HG02852 (cell line): ENCODE measurements around the gene LPA.
A peak's percentile ranks its signal among the peaks of the same experiment; 100 is the strongest.
"Not testable (repeated sequence)": the region's sequence is repeated elsewhere in the genome, so short reads cannot be mapped to it uniquely, and the experiment has no call there.

ENCODE experiments used
- ATAC-seq: cut with Tn5 transposase; IDR thresholded peaks from one replicate; pipeline ENCODE4 v1.9.1; 2021; ENCODE audit warnings: mild to moderate bottlenecking, moderate library complexity; ENCODE audit not compliant: unreplicated experiment

The LPA gene

GRCh38 chr6:160667639-160668481 is 3.8 kb upstream of the LPA start:
- peak; percentile 87 for ATAC-seq

- no peak for ATAC-seq
Measured at GRCh38 chr6:160662842-160663241, 1.2 kb downstream of the LPA start.

GRCh38 chr6:160662429-160662828 is 1.6 kb downstream of the LPA start:
- ATAC-seq: no peak

DNA sequence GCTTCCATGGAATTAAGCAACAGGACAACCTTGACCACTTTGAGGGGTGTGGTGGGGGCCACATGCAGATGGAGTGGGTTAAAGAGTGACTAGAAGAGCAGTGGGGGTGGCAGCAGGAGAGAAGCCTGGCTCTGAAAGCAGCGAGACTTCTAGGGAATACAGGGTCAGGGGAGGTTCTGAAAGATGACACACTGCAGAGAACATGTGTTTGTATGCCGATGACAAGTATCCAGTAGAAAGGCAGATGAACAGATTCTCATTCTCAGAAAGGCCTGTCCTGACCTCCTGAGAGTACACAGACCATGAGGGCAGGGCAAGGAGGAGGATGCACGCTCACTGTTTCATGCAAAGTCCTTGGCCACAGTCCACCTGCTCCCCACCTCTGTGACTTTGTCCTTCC is 2.9 kb downstream of the LPA start:
- no peak for ATAC-seq

DNA sequence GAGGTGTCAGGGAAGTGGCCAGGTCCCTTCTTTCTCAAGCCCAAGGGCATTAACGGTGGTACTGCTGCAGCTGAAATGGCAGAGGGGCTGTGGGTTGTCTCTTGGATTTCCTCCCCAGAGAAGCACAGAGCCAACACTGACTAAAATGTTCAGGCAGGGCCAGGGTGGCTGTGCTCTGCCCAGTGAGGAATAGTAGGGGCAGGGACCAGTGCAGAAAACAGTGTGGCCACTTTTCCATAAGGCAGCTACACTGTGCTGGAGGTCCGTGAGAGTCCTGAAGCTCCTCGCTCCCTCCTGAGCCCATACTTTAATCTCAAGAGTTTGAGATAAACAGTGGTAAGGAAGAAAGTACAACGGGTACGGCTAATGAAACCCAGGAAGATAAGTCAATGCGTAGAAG is 4.5 kb downstream of the LPA start:
- no peak for ATAC-seq

GRCh38 chr6:160634706-160635105 is 29.4 kb downstream of the LPA start:
- ATAC-seq: no peak

- ATAC-seq: no peak
Measured at GRCh38 chr6:160595838-160596832, 67.9 kb downstream of the LPA start.

- ATAC-seq: not testable (repeated sequence)
Measured at GRCh38 chr6:160595297-160595696, 68.8 kb downstream of the LPA start.

GRCh38 chr6:160586374-160586773 is 77.7 kb downstream of the LPA start:
- no peak for ATAC-seq

GRCh38 chr6:160583794-160584193 is 80.3 kb downstream of the LPA start:
- ATAC-seq: no peak

DNA sequence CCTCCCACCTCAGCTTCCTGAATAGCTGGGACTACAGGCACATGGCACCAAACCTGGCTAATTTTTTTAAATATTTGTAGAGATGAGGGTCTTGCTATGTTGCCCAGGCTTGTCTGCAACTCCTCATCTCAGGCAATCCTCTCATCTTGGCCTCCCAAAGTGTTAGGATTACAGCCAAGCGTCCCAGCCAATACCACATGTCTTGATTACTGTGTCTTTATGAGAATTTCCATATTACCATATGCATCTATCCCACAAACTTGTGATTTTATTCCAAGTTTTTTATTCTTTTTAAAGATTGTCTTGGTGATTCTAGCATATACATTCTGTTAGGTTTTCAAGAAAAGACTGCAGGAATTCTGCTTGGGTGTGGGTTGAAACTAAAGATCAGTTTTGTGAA is 82.7 kb downstream of the LPA start:
- ATAC-seq: no peak

GRCh38 chr6:160578515-160578914 is 85.6 kb downstream of the LPA start:
- ATAC-seq: not testable (repeated sequence)

GRCh38 chr6:160573943-160574342 is 90.1 kb downstream of the LPA start:
- no peak for ATAC-seq

DNA sequence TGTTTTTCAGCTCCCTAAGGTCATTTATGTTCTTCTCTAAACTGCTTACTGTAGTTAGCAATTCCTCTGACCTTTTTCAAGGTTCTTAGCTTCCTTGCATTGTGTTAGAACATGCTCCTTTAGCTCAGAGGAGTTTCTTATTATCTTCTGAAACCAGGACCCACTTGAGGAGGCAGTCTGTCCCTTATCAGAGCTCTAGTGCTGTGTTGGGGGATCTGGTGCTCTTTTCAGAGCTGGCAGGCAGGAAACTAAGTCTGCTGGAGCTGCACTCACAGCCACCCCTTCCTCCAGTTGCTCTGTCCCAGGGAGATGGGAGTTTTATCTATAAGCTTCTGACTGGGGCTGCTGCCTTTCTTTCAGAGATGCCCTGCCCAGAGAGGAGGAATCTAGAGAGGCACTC is 92.9 kb downstream of the LPA start:
- ATAC-seq: not testable (repeated sequence)

DNA sequence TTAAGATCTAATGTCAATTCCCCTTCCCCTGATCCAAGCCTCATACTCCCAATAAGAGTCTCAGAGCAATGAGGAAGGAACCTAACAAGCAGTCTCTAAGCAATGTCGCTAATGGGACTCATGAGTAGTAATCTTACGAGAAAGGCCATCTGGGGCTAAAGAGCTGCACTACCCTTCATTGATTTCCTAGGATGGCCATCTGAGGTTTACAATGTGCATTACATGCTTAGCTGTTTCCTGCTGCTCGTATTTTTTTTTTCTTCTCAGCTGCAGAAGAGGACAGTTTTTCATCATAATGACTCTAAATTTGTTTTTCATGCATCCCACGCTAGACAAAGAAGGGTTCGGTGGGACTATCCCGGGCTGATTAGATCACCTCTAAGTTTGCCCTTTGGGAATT is 119.3 kb downstream of the LPA start:
- ATAC-seq: no peak

DNA sequence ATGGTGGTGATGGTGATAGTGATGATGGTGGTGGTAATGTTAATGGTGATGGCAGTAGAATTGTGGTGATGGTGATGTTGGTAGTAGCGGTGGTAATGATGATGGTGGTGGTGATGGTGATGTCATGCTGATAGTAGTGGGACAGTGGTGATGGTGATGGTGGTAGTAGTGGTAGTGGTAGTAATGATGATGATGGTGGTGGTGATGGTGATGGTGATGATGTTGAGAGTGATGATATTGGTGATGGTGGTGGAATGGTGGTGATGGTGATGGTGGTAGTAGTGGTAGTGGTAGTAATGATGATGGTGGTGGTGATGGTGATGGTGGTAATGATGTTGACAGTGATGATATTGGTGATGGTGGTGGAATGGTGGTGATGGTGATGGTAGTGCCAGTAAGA is 128.8 kb downstream of the LPA start:
- no peak for ATAC-seq

DNA sequence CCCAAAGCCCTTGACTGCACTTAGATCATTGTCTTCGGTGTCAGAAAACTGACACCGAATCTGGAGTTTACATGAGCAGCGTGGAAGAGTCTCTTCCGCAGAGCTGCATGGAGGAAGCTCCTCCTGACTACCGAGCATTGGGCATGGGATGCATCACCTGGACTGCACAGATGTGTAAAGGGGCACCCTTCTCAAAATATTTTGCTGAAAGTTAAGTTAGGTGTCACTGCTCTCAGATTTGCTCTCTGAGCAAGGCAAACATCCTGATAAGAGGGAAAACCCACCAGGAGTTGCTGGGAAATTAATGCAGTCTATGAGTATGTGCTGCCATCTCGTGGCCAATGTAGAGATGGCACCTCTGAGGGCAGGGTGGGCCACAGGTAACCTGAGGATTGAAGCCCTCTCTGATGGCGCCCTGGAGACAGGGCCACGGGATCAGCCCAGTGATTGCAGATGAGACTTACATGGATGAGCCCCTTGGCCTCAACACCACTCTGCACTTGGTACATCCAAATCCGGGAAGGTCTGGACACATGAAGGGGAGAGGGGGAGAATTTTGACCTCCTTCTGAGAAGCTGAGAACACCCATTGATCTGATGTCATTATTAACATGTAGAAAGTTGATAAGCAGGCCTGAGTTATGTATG is 129.9 kb downstream of the LPA start:
- ATAC-seq: peak; percentile 93

GRCh38 chr6:160532315-160532714 is 131.8 kb downstream of the LPA start:
- no peak for ATAC-seq

- ATAC-seq: no peak
Measured at GRCh38 chr6:160531826-160532225, 132.2 kb downstream of the LPA start.

DNA sequence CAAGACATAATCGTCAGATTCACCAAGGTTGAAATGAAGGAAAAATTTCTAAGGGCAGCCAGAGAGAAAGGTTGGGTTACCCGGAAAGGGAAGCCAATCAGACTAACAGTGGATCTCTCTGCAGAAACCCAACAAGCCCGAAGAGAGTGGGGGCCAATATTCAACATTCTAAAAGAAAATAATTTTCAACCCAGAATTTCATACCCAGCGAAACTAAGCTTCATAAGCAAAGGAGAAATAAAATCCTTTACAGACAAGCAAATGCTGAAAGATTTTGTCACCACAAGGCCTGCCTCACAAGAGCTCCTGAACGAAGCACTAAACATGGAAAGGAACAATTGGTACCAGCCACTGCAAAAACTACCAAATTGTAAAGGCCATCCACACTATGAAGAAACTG is 134.6 kb downstream of the LPA start:
- ATAC-seq: not testable (repeated sequence)

DNA sequence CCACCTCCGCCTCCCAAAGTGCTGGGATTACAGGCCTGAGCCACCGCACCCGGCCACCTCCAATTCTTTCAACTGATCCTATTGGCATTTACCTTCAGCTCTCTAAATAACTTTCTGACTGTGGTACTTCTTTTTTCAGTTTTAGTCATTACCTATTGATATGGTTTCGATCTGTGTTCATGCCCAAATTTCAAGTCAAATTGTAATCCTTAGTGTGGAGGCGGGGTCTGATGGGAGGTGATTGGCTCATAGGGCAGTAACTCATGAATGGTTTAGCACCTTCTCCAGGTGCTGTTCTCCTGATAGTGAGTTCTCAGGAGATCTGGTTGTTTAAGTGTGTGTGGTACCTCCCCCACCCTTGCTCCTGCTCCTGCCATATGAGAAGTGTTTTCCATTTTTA is 140.9 kb downstream of the LPA start:
- no peak for ATAC-seq
